HG03469 (cell line): ENCODE data around the gene PHLDA2.

Experiments used
- ATAC-seq: cut with Tn5 transposase; IDR thresholded peaks from one replicate; pipeline ENCODE4 v1.9.1; 2021; ENCODE audit warnings: mild to moderate bottlenecking, moderate library complexity, moderate number of reproducible peaks; ENCODE audit not compliant: unreplicated experiment

The PHLDA2 gene

GRCh38 chr11:2883979-2884815, 45.0 kb downstream of the PHLDA2 start:
- ATAC-seq = no peak

- ATAC-seq = no peak
Observed at GRCh38 chr11:2883640-2883978, 45.6 kb downstream of the PHLDA2 start.

- no peak for ATAC-seq
Observed at GRCh38 chr11:2882396-2883110, 46.7 kb downstream of the PHLDA2 start.

DNA sequence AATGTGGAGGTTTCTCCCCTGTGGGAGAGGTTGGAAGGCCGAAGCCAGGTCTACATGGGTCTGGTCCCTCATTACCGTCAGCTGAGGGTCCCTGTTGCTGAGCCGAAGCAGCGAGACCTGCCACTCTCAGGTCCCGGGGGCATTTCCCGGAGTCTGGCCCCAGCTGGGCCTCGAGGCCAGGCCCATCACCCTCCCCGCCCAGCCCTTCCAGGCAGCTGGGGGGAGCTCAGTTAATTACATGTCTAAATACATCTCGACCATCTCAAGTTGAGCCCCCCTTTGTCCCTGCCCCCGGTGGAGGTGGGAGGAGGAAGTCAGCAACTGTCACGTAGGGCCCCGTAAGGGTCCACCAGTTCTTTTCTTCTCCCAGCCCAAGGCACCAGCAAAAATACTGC, 47.2 kb downstream of the PHLDA2 start:
- no peak for ATAC-seq

DNA sequence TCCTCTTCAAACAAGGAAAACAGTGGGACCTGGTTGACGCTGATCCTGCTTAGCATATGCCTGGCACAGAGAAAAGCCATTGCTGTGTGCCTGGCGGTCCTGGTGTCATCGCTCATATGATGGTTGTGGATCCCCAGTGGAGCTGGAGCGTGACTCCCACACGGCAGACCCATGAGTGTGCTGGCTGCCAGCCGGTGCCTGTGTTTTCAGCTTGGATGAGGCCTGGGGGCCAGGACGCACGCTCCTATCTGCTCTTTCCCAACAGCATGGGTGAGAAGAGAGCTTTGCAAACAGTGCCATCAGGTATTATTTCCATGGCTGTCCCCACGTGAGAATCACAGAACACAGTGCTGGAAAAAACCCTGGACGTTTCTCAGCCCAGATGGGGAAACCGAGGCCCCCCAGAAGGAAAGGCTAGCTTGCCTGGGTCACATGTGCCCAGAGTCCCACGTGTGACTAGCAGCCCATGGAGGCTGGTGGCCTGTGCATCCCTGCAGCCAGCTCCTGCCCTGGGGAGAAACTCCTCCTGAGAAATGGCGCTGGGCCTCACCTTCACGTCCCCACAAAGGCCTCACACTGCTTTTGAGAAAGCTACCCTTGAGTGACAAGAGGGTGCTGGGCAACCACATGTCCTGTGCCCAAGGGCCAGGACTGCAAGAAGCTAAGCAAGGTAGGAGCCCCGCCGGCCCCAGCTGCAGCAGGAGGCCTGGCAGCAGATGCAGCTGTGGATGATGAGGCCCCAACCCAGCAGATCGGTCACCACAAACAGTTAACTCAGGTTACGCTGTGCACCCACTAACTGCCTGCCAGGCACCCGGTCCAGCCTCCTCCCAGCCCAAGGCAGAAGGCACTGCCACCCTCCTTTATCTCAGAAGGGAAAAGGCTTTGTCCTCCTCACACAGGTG, 47.9 kb downstream of the PHLDA2 start:
- ATAC-seq = no peak

DNA sequence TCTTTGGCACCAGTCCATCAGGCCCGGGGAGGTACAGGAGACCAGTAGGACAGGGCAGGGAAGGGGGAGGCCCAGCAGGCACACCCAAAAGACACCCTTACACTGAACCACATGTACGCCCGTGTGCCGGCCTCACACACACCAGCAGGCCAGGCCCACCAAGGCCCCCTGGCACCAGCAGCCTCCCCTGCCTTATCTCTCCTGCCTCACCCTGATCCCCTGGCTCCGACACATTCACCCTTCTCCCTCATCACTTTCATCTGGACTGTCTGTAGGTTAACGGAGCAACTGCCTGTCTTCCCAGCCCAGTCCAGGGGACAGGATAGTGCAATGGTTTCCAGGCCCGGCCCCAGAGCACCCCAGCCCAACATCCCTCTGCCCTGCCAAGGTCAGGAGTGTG, 48.6 kb downstream of the PHLDA2 start:
- ATAC-seq = no peak

GRCh38 chr11:2878782-2879181, 50.4 kb downstream of the PHLDA2 start:
- ATAC-seq = no peak
